GM12873 (cell line): ENCODE measurements around the gene RASSF4.

ENCODE experiments used
- CTCF ChIP-seq: IDR thresholded peaks from 2 replicates; pipeline ENCODE4 v1.5.1; 2012; ENCODE audit warnings: low read depth, mild to moderate bottlenecking, moderate library complexity, low read length, control low read depth; ENCODE audit not compliant: insufficient read depth; ENCODE audit errors: missing control alignments

The RASSF4 gene

GRCh38 chr10:44986670-44987069 is 27.1 kb downstream of the RASSF4 start:
- no peak for TF ChIP-seq CTCF

GRCh38 chr10:44988957-44989585 is 29.5 kb downstream of the RASSF4 start:
- TF ChIP-seq CTCF: no peak

GRCh38 chr10:44989597-44990301 is 30.1 kb downstream of the RASSF4 start:
- TF ChIP-seq CTCF: no peak

- TF ChIP-seq CTCF: no peak
These were observed 30.7 kb downstream of the RASSF4 start for GRCh38 chr10:44990302-44990655.

GRCh38 chr10:44990965-44991364 is 31.4 kb downstream of the RASSF4 start:
- TF ChIP-seq CTCF: no peak

GRCh38 chr10:44991571-44991970 is 32.0 kb downstream of the RASSF4 start:
- no peak for TF ChIP-seq CTCF

- TF ChIP-seq CTCF: no peak
These were observed 32.6 kb downstream of the RASSF4 start for GRCh38 chr10:44992070-44992731.
